HEK293T (cell line): ENCODE measurements around the gene PAOX.

Source experiments
- CTCF ChIA-PET: fragments of 350-600 bp; formaldehyde crosslinking; extraction: SDS; loops from one replicate; lab custom pipeline; 2021; ENCODE audit warnings: antibody characterized with exemption, inconsistent platforms; lab: Yijun Ruan, JAX
- POLR2A ChIA-PET: fragments of 350-600 bp; formaldehyde crosslinking; extraction: SDS; loops from one replicate; lab custom pipeline; 2020; ENCODE audit warnings: antibody characterized with exemption, inconsistent platforms; lab: Yijun Ruan, JAX
- DNase-seq: peaks from one replicate; pipeline ENCODE4 v3.0.0; 2012; ENCODE audit warnings: mixed read lengths; ENCODE audit errors: extremely low spot score
- ARNT ChIP-seq: fragments of 450-650 bp; IDR thresholded peaks from 2 replicates; pipeline ENCODE4 v1.6.1; 2017; ENCODE audit warnings: mild to moderate bottlenecking
- BHLHE40 ChIP-seq: fragments of 450-650 bp; IDR thresholded peaks from 2 replicates; pipeline ENCODE4 v1.6.1; 2016; ENCODE audit warnings: mild to moderate bottlenecking, moderate library complexity, borderline replicate concordance
- CTBP1 ChIP-seq: fragments of 450-650 bp; IDR thresholded peaks from 2 replicates; pipeline ENCODE4 v1.6.1; 2016; ENCODE audit warnings: borderline replicate concordance
- ELF4 ChIP-seq: fragments of 450-650 bp; IDR thresholded peaks from 2 replicates; pipeline ENCODE4 v1.6.1; 2017; ENCODE audit warnings: antibody characterized with exemption
- FOXA1 ChIP-seq: fragments of 450-650 bp; IDR thresholded peaks from 2 replicates; pipeline ENCODE4 v1.6.1; 2016; ENCODE audit warnings: mild to moderate bottlenecking
- FOXK2 ChIP-seq: fragments of 450-650 bp; IDR thresholded peaks from 2 replicates; pipeline ENCODE4 v1.6.1; 2016; ENCODE audit warnings: mild to moderate bottlenecking
- FOXM1 ChIP-seq: fragments of 450-650 bp; IDR thresholded peaks from 2 replicates; pipeline ENCODE4 v1.6.1; 2017; ENCODE audit warnings: mild to moderate bottlenecking, borderline replicate concordance
- HDGF ChIP-seq: fragments of 450-650 bp; IDR thresholded peaks from 2 replicates; pipeline ENCODE4 v1.6.1; 2017; ENCODE audit warnings: antibody characterized with exemption, borderline replicate concordance
- L3MBTL2 ChIP-seq: fragments of 450-650 bp; conservative IDR thresholded peaks from 2 replicates; pipeline ENCODE4 v1.6.1; 2016; ENCODE audit warnings: mild to moderate bottlenecking
- LEF1 ChIP-seq: fragments of 450-650 bp; IDR thresholded peaks from 2 replicates; pipeline ENCODE4 v1.6.1; 2017; ENCODE audit warnings: mild to moderate bottlenecking, borderline replicate concordance
- NFRKB ChIP-seq: fragments of 450-650 bp; IDR thresholded peaks from 2 replicates; pipeline ENCODE4 v1.6.1; 2016; ENCODE audit warnings: mild to moderate bottlenecking, moderate library complexity
- SP1 ChIP-seq: fragments of 450-650 bp; IDR thresholded peaks from 2 replicates; pipeline ENCODE4 v1.6.1; 2017
- SUZ12 ChIP-seq: fragments of 450-650 bp; IDR thresholded peaks from 2 replicates; pipeline ENCODE4 v1.6.1; 2016; ENCODE audit warnings: mild to moderate bottlenecking
- TARDBP ChIP-seq: fragments of 450-650 bp; IDR thresholded peaks from 2 replicates; pipeline ENCODE4 v1.6.1; 2016
- ZNF384 ChIP-seq: fragments of 450-650 bp; IDR thresholded peaks from 2 replicates; pipeline ENCODE4 v1.6.1; 2016
- TF ChIP-seq, protein P1 (sequence below): fragments of 450-650 bp; IDR thresholded peaks from 2 replicates; pipeline ENCODE4 v1.6.1; 2016

Gene PAOX

DNA sequence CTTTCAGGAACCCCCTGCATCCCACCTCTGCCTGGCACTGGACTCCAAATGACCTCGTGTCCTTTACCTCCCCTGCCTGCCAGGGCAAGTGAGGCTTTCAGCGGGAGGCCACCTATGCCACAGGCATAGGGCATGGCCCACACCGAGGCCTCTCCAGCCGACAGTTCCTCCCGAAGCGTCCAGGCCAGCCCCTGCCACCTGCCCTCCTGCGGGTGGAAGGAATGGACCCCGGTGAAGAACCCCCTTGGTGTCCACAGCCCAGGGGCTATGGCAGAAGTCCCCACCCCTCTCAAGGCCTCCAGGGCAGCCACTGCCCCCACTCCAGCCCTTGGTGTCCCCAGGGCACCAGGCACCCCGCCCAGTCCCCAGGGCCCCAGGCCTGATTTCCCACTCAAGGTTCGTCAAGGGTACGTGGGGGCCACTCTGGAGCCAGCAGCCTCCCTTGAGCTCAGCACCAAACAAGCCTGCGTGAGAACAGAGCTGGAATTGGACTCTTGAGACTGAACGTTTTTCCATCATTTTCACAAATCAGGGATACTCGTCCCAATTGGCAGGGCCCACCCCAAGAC is 24.3 kb upstream of the PAOX start:
- no peak for DNase-seq

DNA sequence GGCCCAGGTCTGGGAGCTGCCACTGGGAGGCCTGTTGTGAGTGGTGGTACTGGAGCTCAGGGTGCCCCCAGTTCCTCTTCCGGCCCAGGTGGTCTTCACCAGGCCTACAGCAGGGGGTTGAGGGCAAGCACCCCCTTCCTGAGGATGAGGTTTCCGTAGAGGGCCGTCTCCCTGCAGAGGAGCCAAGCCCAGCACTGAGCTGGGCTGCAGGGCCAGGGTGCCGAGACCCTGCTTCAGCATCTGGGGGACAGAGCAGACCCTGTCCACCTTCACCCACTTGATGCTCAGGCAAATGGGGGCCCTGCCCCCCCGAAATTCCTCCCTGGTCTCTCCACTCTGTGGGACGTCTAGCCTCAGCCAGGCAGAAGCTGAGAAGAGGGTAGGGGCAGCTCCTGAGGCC is 23.8 kb upstream of the PAOX start:
- DNase-seq, result no peak
- TF ChIP-seq LEF1 (no peak), FOXK2 (no peak), CTBP1 (no peak), TARDBP (no peak), NFRKB (no peak), SUZ12 (no peak), L3MBTL2 (no peak)
- POLR2A ChIA-PET, result no interaction called here
- CTCF ChIA-PET, result interaction anchor here (2.3 kb wide), 1 partner anchor 26 kb away, joined by 7 read pairs; no protein-coding TSS in a partner anchor

More for the DNA sequence above, 24.3 kb upstream of the PAOX start:
- ChIA-PET CTCF (interaction anchor here (2.3 kb wide), 1 partner anchor 25 kb away, joined by 7 read pairs; no protein-coding TSS in a partner anchor), POLR2A (no interaction called here)
- no peak for TF ChIP-seq SUZ12
- TF ChIP-seq BHLHE40, result no peak
- TF ChIP-seq LEF1, result no peak
- no peak for TF ChIP-seq FOXA1
- TF ChIP-seq ELF4, result no peak
- TF ChIP-seq, protein P1, sequence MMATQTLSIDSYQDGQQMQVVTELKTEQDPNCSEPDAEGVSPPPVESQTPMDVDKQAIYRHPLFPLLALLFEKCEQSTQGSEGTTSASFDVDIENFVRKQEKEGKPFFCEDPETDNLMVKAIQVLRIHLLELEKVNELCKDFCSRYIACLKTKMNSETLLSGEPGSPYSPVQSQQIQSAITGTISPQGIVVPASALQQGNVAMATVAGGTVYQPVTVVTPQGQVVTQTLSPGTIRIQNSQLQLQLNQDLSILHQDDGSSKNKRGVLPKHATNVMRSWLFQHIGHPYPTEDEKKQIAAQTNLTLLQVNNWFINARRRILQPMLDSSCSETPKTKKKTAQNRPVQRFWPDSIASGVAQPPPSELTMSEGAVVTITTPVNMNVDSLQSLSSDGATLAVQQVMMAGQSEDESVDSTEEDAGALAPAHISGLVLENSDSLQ, result no peak
- no peak for TF ChIP-seq HDGF
- no peak for TF ChIP-seq SP1
- no peak for TF ChIP-seq FOXM1
- TF ChIP-seq CTBP1, result no peak
- no peak for TF ChIP-seq ZNF384
- no peak for TF ChIP-seq L3MBTL2
- TF ChIP-seq ARNT, result no peak

DNA sequence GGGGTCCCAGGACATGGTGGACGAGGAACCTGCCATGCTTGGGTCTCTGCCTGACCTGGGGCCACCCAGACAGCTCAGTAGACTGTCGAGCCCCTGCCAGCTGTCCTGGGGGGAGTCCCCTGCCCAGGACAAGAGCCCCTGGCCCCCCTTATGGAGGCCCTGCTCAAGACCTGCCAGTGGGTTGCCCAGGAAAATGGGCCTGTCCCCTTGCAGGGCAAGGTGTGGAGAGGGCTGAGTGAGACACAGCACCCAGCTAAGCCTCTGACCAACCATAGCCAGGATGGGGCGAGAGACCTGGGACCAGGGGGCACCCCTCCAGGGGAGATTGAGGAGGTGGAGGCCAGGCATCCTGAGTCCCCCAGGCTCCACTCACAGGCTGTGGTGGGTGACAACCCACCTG is 23.1 kb upstream of the PAOX start:
- TF ChIP-seq HDGF, result no peak
- no peak for DNase-seq
- POLR2A ChIA-PET, result no interaction called here
- CTCF ChIA-PET, result interaction anchor here (1.2 kb wide), 1 partner anchor 26 kb away, joined by 3 read pairs; no protein-coding TSS in a partner anchor

DNA sequence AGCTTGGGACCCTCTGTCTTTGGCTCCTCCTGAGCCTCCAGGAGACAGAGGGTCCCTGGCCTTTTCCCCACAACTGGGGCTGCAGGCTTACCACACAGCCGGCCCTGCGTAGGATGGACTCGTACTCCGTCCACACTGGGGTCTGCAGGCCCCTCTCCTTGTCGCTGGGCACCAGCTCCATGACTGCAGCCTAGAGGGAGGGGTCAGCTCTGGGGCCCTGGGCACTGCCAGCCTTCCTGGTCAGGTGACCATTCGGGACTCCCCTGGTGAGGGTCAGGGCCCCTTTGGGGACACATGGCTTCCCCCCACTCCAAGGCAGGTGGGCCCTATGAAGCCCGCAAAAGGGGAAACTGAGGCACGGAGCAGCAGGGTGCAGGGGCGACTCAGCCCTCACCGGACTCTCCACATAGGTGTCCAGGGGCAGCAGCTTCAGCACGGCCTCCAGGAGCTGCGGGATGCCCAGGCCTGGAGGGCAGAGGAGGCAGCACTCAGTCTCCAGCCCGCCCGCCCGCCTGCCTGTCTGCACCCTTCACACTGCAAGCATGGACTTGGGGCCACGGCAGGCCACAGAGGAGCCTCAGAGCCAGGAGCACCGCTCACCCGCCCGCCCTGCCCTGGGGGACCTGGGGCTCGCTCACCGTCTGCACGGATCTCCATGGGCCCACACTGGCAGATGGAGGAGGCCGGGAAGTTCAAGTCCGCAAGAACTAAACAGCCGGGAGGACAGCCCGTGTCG is 22.3 kb upstream of the PAOX start:
- ChIA-PET CTCF (interaction anchor here (1.2 kb wide), 1 partner anchor 27 kb away, joined by 3 read pairs; no protein-coding TSS in a partner anchor), POLR2A (interaction anchor here (0.7 to 1.9 kb wide), 6 partner anchors 9 to 43 kb away, joined by 3 to 12 read pairs (median 4); partner anchors contain the start of genes ECHS1 and PRAP1)
- no peak for DNase-seq

DNA sequence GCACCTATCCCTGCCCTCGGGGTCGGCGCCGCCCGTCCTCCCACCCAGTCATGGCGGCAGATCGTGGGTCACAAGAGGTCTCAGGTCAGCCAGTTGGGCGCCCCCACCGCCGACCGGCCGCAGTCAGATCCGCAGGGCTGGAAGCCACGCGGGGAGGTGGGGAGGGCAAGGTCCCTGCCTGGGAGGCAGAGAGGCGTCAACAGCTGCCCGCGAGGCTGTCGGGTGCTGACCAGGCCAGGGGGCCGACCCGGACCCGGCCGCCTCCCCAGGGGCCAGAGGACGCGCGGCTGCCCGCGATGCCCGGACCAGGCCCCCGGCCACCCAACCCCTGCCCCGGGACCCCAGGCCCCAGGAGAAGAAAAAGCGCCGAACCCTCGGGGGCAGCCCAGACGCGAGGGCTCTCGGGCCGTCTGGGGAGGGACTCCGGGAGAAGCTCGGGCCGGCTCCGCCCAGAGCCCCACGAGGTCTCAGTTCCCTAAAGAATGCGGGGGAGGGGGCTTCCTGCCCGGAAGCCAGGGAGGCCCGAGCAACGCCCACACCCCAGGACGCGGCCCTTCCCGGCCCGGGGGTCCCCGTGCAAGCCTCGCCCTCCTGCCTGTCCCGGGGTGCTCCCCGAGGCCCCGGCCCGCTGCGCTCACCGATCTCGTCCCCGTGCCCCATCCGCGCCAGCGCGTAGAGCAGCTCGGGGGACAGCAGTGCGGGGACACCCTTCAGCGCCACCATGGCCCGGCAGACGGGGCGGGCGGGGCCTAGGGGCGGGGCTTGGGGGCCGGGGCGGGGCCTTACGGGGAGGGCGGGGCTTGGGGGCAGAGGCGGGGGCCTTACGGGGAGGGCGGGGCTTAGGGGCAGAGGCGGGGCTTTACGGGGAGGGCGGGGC is 21.5 kb upstream of the PAOX start, which contains the start of gene FUOM:
TSS of gene FUOM (minus strand) at position 735 of the 877 bp plus-strand sequence. CDS start at position 723, 12 bp downstream.
- TF ChIP-seq LEF1, result 0 out of 2 replicates have a peak, but pooled peaks have one; percentile 45
- TF ChIP-seq, protein P1, result no peak
- TF ChIP-seq L3MBTL2, result peak; percentile 50; the same call in 1 of the 2 replicates
- CTCF ChIA-PET, result interaction anchor here (1.1 kb wide), 1 partner anchor 17 kb away, joined by 4 read pairs; no protein-coding TSS in a partner anchor
- DNase-seq, result peak; percentile 98
- POLR2A ChIA-PET, result interaction anchor here (0.7 to 1.9 kb wide), 8 partner anchors 10 to 44 kb away, joined by 3 to 12 read pairs (median 4); partner anchors contain the start of genes ECHS1 and PRAP1

More for the DNA sequence above, 22.3 kb upstream of the PAOX start:
- TF ChIP-seq SUZ12 (no peak), LEF1 (no peak), ELF4 (no peak)

DNA sequence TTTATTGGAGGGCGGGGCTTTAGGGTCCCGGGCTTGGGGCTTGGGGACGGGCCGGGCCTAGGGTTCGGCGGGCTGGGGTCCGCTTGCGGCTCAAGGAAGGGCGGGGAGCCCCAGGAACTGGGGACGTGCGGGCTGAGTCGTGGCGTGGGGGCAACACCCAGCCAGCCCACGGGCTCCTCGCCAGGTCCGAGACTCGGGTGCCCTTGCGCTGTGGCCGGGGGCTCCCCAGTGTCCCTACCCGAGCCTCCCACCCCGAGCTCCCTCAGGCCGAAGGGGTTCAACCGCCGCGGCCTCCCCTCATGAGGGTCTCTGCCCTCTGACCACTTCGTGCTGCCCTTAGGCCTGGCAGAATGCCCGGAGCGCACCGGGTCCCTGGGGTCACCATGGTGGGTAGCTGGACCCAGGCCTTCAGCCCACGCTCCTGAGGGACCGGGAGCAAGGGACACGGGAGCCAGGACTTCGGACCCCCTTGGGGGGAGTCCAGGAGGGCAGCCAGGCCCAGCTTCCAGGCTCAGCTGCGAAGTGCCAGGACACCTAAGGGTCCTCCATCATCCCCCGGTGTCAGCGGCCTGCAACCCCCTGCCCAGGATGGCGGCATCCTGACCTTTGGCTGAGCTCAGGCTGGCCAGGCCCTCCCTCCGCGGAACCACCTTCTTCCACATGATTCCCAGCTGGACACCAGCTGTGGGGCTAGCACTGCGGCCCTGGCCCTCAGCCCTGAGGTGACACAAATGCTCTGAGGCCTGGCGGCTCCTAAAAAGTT is 20.7 kb upstream of the PAOX start:
- no peak for DNase-seq
- ChIA-PET CTCF (interaction anchor here (1.1 kb wide), 1 partner anchor 17 kb away, joined by 4 read pairs; no protein-coding TSS in a partner anchor), POLR2A (interaction anchor here (0.8 to 1.9 kb wide), 7 partner anchors 10 to 34 kb away, joined by 3 to 12 read pairs (median 4); partner anchors contain the start of genes ECHS1 and PRAP1)
- TF ChIP-seq FOXM1, result no peak
- TF ChIP-seq BHLHE40, result no peak
- TF ChIP-seq TARDBP, result no peak
- no peak for TF ChIP-seq L3MBTL2
- no peak for TF ChIP-seq ARNT
- TF ChIP-seq ZNF384, result no peak
- no peak for TF ChIP-seq LEF1
- TF ChIP-seq SP1, result no peak
- TF ChIP-seq, protein P1, result no peak
- TF ChIP-seq FOXA1, result no peak
- TF ChIP-seq SUZ12, result no peak
- TF ChIP-seq CTBP1, result no peak
- no peak for TF ChIP-seq ELF4
- no peak for TF ChIP-seq NFRKB
- no peak for TF ChIP-seq FOXK2
- TF ChIP-seq HDGF, result no peak
